Right renal cortex interstitium (tissue), 3 donors: ENCODE measurements around the gene PCDHB2. TPM values are rescaled to one million over a fixed set of nuclear protein-coding genes. Genes with fewer than 3 reads are reported as not detected.
"Not testable (repeated sequence)": the region's sequence is repeated elsewhere in the genome, so short reads cannot be mapped to it uniquely, and the experiment has no call there.

ENCODE experiments used
- DNase-seq, 3 donors: peaks; one replicate each; pipeline ENCODE4 v3.0.0-alpha.2; 2013; ENCODE audit warnings: low read depth in 3 of 3, low spot score in 2 of 3
- polyA plus RNA-seq, 3 donors: library from polyadenylated mRNA; unstranded; fragments of 120-200 nt; gene quantifications; one replicate each; pipeline ENCODE4 v1.2.1, GENCODE V29; 2013; ENCODE audit not compliant: insufficient read length in 3 of 3

PCDHB2 gene
- 1 to 10 TPM; 3.8 to 7.9 (median 6.0) TPM for polyA plus RNA-seq

GRCh38 chr5:141094481-141095262, at the start of gene PCDHB2:
TSS of gene PCDHB2 (plus strand) at chr5:141094615. CDS start at chr5:141094791, 176 bp downstream.
- no peak for DNase-seq

GRCh38 chr5:141050622-141051520, 43.5 kb upstream of the PCDHB2 start, which contains the start of gene PCDHB1:
TSS of gene PCDHB1 (plus strand) at chr5:141051374. CDS start at chr5:141051471, 97 bp downstream.
- peak in 2 of 3 donors; percentile 7 to 12 for DNase-seq

- DNase-seq = peak in 2 of 3 donors; percentile 1 to 2
Observed at GRCh38 chr5:141051521-141051866, 42.9 kb upstream of the PCDHB2 start.

- no peak for DNase-seq
Observed at GRCh38 chr5:141077826-141078225, 16.6 kb upstream of the PCDHB2 start.

GRCh38 chr5:141082228-141082627, 12.2 kb upstream of the PCDHB2 start:
- no peak for DNase-seq

- no peak for DNase-seq
Observed at GRCh38 chr5:141084487-141084989, 9.9 kb upstream of the PCDHB2 start.

- no peak for DNase-seq
Observed at GRCh38 chr5:141095263-141095641, 837 bp downstream of the PCDHB2 start.

GRCh38 chr5:141096181-141096580, 1.8 kb downstream of the PCDHB2 start:
- DNase-seq = not testable (repeated sequence)

- DNase-seq = not testable (repeated sequence)
Observed at GRCh38 chr5:141096586-141096985, 2.2 kb downstream of the PCDHB2 start.

GRCh38 chr5:141100243-141100805, 5.9 kb downstream of the PCDHB2 start, which contains the start of gene PCDHB3:
TSS of gene PCDHB3 (plus strand) at chr5:141100473. CDS start at chr5:141100650, 177 bp downstream.
- no peak for DNase-seq

- DNase-seq = no peak
Observed at GRCh38 chr5:141101059-141101458, 6.6 kb downstream of the PCDHB2 start.

GRCh38 chr5:141102070-141102469, 7.7 kb downstream of the PCDHB2 start:
- DNase-seq = not testable (repeated sequence)

GRCh38 chr5:141102471-141102870, 8.1 kb downstream of the PCDHB2 start:
- DNase-seq = not testable (repeated sequence)

GRCh38 chr5:141105350-141105749, 10.9 kb downstream of the PCDHB2 start:
- DNase-seq = no peak

- no peak for DNase-seq
Observed at GRCh38 chr5:141119250-141119649, 24.8 kb downstream of the PCDHB2 start.

- no peak for DNase-seq
Observed at GRCh38 chr5:141121563-141121962, 27.1 kb downstream of the PCDHB2 start, which contains the start of gene PCDHB4. TSS of gene PCDHB4 (plus strand) at chr5:141121818. CDS start at chr5:141121999, 181 bp downstream.

- DNase-seq = no peak
Observed at GRCh38 chr5:141121985-141122384, 27.6 kb downstream of the PCDHB2 start.

GRCh38 chr5:141123396-141124135, 29.2 kb downstream of the PCDHB2 start:
- not testable (repeated sequence) for DNase-seq

- DNase-seq = no peak
Observed at GRCh38 chr5:141127305-141127704, 32.9 kb downstream of the PCDHB2 start.
